ENCODE measurements around the gene ZNF41. TPM values are rescaled to one million over a fixed set of nuclear protein-coding genes. Genes with fewer than 3 reads are reported as not detected.

The ZNF41 gene
- total and polyA plus RNA-seq, 2 experiments from 2014 or later, result 2.0 to 6.3 TPM

- Histone ChIP-seq H3K4me2 (no peak overlapping the region), H4K20me1 (replicated peaks; ENCODE audit: insufficient read depth) (no peaks in the 10 kb centered on the region), H3K9me2 (ENCODE audit: insufficient read depth) (no peaks in the 10 kb centered on the region), H2AFZ (no peak overlapping the region), H3K27ac (ENCODE audit: low read depth) (no peak overlapping the region), H3K4me3 (no peak overlapping the region), H3K79me2 (replicated peaks; ENCODE audit: insufficient read depth) (no peaks in the 10 kb centered on the region), H3K4me1 (ENCODE audit: insufficient read depth) (peaks cover 4% of the 10 kb centered on the region; the same call in 1 of the 2 replicates), H3K27me3 (ENCODE audit: insufficient read depth) (0 out of 2 replicates have a peak, but pooled peaks cover 5% of the 10 kb centered on the region), H3K36me3 (ENCODE audit: insufficient read depth) (no peaks in the 10 kb centered on the region), H3F3A (replicated peaks; ENCODE audit: low read depth) (no peaks in the 10 kb centered on the region)
- no peaks in the 10 kb centered on the region for H3K36me3 Mint-ChIP-seq (ENCODE audit: low read depth)
- ATAC-seq (no peak), DNase-seq (ENCODE audit: low spot score) (peak; percentile 1)
- no peaks in the 10 kb centered on the region; the same call in 2 of the 3 replicates for H3K9me3 Mint-ChIP-seq
- peaks cover 6% of the 10 kb centered on the region; the same call in 2 of the 3 replicates for H3K4me1 Mint-ChIP-seq
- H3K27me3 Mint-ChIP-seq (ENCODE audit: insufficient read depth, low read depth, poor library complexity), result no peaks in the 10 kb centered on the region
- no peak overlapping the region for H3K27ac Mint-ChIP-seq
- H3K4me3 Mint-ChIP-seq, result no peak overlapping the region
- no peak for TF ChIP-seq EZH2phosphoT487 (IDR thresholded peaks at IDR 0.05; ENCODE audit: unreplicated experiment)
- TF ChIP-seq CTCF (conservative IDR thresholded peaks at IDR 0.05; ENCODE audit: low read depth in 2 of 2), result no peak
- no peak for TF ChIP-seq STAT1 (IDR thresholded peaks at IDR 0.05; ENCODE audit: unreplicated experiment)
- TF ChIP-seq ZNF114 (CRISPR knock-in tag; IDR thresholded peaks at IDR 0.05), result no peak
- TF ChIP-seq POLR2AphosphoS5 (IDR thresholded peaks at IDR 0.05; ENCODE audit: low read depth), result no peak
- no peak for TF ChIP-seq EZH2 (IDR thresholded peaks at IDR 0.05; ENCODE audit: low read depth, unreplicated experiment)
- no peak for TF ChIP-seq ZNF331 (CRISPR knock-in tag; IDR thresholded peaks at IDR 0.05; ENCODE audit: low read depth)
- no peak for TF ChIP-seq CREB1 (CRISPR knock-in tag; IDR thresholded peaks at IDR 0.05; ENCODE audit: low read depth)
- no peak for TF ChIP-seq ETS1 (IDR thresholded peaks at IDR 0.05)
- no peak for TF ChIP-seq REST (IDR thresholded peaks at IDR 0.05; ENCODE audit: unreplicated experiment)
- TF ChIP-seq ZNF462 (CRISPR knock-in tag; IDR thresholded peaks at IDR 0.05), result no peak
- no peak for TF ChIP-seq NANOG (IDR thresholded peaks at IDR 0.05; ENCODE audit: borderline replicate concordance)
- TF ChIP-seq JUNB (IDR thresholded peaks at IDR 0.05; ENCODE audit: unreplicated experiment), result no peak
Observed at GRCh38 chrX:47518144-47518543, 35.1 kb upstream of the ZNF41 start.

All from GM23338 (cell line).